Suppressor macrophage treated with lipopolysaccharide for 4 hours (primary cell): ENCODE measurements around the gene MOB3B.

Source experiments
- DNase-seq: peaks from one replicate; pipeline ENCODE4 v3.0.0-alpha.2; 2020

Gene MOB3B

DNA sequence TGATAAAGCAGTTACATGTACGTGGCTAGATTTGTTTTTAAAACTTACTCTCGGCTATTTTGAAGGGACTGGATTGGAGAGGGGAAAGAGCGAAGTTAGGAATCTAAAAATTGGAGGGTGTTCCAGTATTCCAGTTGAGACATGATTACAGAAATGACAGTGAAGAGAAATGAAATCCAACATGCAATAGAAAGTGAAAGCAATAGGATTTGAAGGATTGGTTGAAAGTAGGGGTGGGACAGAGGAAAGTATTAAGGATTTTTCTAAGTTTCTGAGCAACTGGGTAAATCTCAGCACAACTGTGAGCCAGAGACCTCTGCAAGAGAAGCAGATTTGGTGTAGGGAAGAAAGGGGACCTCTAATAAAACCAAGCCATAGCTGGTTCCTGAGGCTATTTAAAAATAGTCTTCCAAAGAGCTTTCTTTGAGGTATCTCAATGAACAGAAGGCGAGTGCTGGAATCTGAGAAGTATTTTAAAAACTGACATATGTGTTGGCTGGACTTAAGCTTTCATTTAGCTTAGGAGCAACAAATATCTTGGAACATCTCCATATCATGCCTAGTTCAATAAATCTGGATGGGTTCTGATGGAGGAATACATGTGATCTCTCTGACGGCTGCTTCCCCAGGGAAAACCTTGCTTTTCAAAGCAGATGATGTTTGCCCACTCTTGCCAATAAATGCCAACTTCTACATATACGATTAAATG lies 115.9 kb downstream of the MOB3B start:
- DNase-seq, result no peak

DNA sequence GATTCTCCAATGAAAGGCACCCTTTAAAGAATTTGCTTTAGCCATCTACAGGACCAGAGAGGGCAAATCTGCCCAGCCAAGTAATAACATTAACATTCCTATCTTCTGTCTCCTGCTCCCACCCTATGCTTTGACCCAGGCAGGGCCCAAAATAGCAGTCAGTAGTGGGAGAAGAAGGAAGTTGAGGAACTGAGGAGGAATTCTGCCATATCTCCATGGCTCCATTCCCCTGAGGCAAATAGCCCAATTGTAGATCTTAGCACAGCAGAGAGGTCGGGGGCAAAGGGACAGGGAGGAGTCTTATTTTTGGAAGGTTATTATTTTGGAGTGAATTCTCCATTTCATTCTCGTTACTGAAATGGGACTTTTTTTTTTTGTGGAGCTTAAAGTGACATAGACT lies 116.7 kb downstream of the MOB3B start:
- DNase-seq, result no peak

DNA sequence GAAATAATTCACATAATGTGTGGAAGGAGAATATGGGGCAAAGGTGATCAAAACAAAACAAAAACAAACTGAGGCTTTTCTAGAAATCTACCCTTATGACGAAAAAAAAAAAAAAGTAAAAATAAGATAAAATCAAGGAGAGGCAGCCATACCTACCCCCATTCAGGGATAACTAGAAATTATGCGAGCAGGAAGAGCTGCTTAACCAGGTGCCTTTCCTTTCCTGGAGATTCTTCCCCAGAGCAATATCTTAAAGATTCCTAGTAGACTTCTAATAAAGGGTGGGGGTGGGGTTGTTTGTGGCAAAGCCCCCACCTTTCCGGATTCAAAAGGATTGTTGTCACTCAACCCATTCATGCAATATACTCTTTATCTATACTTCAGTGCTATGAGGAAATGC lies 117.5 kb downstream of the MOB3B start:
- no peak for DNase-seq

DNA sequence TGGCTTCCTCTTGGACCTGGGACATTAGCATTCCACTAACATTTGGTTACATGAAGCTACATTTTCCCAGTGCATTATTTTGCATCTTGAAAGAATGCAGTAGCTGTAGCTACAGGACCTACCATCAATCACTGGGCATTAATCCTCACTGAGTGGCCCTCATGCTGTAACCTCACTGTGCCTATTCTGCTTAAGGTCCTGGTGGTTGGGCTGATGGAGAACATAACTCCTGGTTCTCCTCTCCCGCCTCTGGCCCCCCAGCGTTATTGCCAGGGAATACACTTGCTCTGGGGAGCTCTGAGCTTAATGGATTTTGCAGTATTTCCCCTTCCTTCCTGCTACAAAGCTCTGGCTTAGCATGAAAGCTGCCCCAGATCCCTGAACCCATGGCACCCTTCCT lies 121.1 kb downstream of the MOB3B start:
- no peak for DNase-seq

DNA sequence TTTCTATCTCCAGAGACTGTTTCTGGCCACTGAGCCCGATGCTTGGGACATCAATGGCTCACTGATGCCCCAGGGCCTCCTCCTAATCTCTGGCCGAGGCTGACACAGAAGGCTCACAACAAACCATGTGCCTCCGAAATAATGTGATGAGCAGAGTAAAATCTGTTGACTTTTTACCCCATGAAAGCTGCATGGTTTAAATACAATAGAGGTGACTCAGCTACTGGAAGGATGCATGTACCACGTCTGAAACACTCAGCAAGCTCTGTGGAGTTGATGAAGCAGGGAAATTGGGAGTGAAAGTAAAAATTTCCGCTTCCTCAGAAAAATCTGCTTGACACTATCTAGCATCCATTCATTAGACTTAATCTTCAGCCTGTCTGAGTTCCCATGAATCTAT lies 121.6 kb downstream of the MOB3B start:
- DNase-seq, result peak; percentile 43

DNA sequence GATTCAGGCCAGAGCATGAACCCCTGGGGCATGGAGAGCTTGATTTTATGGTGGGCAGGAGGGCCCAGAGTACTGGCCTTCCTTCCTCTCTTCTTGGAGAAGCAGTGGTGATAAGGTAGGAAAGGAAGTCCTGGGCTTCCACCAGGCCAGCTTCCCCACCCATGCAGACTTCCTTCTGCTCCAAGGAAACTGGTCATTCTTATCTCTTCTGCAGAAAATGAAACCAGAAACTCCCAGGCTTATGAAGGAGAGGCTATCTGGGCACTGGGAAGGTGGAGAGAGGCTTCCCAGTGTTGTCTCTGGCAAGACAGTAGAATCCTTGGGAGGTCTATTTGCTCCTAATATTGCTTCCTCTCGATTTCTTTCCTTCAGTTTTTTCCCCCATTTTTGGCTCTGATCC lies 122.1 kb downstream of the MOB3B start:
- no peak for DNase-seq

DNA sequence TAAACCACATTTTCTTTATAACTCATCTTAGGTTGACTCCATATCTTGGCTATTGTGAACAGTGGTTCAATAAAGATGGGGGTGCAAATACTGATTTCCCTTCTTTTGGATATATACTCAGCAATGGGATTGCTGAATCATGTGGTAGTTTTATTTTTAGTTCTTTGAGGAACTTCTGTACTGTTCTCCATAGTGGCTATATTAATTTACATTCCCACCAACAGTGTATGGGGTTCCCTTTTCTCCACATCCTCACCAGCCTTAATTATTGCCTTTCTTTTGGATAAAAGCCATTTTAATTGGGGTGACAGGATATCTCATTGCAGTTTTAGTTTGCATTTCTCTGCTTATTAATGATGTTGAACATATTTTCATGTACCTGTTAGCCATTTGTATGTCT lies 125.0 kb downstream of the MOB3B start:
- peak; percentile 16 for DNase-seq

DNA sequence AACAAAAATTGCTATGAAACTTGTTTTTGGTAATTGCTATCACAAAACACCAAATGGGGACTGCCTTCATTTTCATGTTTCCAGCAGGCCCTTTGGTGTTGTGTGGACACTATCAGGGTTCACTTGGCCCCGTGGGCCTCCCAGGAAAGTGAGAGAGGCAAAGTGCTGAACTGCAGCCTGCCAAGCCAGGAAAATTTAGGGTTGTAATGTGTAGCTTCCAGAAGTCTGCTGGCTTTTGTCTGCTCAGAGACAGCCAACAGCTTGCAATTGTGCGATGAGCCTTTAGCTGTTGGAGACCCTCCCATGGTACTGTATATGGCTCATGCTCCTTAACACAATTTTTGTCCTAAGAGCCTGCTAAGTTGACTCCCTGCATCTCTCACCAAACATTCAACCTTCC lies 127.0 kb downstream of the MOB3B start:
- no peak for DNase-seq

DNA sequence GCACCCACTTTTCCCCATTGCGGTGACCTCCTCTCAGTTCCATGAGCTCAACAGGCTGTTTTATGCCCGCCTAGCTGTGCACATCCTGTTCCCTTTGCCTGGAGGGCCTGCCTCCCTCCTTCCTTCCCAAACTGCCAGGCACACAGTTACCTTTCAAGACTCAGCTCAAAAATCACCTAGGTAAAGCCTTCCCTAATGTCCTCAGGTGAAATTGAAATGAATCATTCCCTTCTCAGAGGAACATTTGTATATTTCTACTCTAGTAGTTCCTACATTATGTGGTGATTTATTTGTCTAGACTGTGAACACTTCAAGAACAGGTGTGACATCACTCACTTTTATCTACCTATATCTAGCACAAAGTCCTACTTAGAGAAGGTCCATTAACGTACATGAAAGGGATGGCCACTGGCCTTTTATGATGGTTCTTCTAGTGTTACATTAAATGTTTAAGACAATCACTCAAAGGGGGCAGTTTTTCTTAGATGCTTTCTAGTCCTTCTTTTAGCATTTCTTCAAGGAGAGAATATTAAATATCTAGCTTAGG lies 129.2 kb downstream of the MOB3B start:
- no peak for DNase-seq

DNA sequence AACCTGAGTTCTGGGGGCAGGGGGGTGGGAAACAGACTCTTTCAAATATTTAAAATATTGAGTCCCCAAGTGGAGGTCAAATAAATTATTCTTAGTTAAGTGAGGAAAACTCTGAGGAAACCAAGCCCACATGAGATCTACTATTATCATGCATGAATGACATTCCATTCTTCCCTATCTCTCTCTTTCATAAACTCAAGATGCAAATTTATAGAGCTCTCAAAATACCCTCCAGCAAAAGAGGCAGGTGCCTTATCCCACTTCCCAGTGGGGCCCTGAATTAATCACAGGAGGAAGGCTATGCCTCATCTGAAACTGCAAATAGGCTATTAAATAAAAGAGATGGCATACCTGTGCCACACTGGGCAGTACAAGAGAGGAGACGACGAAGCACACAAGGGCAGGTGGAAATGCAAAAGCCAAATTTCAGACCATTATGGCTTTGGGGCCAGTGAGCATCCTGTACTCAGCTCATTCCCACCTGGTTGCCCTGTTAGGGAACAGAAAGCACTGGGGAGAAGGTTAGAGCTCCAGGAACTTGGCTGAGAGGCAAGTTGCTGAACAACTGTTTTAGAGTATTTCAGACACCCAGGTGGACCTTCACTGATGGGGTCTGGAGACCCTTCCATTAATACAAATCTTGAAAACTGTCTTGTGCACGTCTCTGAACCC lies 130.5 kb downstream of the MOB3B start:
- DNase-seq, result no peak

DNA sequence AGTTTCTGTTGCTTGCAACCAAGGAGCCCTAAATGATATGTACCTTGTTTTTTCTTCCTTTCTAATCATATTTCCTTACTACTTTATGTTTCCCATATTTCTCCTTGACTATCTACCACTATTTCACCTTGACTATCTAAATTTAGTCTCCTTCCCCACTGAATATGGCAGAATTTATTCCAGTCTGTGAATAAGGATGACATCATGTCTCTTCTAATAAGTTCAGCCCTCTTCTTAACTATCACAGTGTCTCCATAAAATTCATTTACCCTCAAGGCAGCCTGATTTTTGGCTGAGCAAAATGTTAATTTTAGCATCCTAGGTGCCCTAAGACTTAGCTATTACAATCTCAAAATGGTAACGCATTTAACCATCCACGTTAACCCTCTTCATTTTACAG lies 133.1 kb downstream of the MOB3B start:
- no peak for DNase-seq

DNA sequence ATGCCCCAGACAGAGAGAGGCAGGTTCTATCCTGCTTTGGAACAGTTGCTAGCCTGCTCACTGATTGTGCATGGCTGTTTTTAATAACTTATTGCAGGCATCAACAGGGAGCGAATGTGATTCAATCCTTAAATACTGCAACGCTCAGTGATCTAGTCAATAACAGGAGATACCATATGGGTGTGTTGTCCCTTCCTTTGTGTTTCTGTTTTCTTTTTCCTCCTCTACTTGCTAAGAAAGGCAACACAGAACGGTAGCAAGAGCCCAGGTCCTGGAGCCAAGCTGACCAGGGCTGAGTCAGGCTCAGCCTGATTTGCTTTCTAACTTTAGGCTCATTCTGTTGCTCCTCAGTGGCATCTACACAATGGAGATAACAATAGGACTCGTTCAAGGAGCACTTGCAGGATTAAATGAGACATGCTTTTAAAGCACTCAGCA lies 134.1 kb downstream of the MOB3B start:
- no peak for DNase-seq

DNA sequence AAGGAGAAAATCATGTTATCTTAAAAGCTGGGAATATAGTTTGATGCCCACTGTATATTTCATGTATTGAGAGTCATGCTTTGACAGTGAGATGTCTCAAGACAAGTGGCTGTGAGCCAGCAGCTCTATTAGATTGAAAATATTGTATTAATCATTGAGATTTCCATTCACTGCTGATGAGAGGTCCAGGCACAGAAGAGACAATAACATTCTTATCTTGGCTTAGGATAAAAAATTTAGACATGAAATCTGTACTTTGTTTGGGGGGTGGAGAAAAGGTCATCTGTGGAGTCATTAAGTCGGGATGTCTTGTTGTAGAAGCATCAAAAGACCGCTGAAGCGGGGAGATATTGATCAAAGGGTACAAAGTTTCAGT lies 134.8 kb downstream of the MOB3B start:
- DNase-seq, result no peak

DNA sequence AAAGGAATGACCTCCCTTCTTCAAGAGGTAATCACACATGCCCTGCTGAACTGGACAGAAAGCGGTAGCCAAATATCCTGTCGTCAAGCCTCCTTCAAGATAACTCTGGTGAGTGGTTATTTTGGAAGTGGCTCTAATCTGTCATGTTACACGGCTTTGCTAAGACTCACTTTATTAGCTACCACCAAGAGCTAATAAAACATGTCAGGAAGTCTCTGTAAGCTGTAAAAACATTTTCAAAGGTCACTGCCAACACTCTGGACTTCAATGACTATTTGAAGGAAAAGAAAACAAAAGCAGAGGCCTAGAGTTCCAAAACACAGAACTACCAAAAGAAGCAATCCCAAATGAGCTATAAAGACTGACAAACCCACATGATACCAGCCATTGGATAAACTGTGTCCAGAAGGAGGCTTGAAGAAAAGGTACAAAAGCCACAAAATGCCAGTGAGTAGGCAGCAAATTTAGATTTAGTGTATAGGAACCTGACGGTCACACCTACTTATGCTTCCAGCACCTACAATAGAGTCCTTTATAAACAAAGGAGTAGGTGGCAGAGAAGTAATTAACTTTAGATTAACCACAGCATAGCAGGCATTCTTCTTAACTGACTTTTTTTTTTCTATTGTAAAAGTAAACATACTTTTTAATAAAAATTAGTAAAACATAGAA lies 135.3 kb downstream of the MOB3B start:
- DNase-seq, result no peak

DNA sequence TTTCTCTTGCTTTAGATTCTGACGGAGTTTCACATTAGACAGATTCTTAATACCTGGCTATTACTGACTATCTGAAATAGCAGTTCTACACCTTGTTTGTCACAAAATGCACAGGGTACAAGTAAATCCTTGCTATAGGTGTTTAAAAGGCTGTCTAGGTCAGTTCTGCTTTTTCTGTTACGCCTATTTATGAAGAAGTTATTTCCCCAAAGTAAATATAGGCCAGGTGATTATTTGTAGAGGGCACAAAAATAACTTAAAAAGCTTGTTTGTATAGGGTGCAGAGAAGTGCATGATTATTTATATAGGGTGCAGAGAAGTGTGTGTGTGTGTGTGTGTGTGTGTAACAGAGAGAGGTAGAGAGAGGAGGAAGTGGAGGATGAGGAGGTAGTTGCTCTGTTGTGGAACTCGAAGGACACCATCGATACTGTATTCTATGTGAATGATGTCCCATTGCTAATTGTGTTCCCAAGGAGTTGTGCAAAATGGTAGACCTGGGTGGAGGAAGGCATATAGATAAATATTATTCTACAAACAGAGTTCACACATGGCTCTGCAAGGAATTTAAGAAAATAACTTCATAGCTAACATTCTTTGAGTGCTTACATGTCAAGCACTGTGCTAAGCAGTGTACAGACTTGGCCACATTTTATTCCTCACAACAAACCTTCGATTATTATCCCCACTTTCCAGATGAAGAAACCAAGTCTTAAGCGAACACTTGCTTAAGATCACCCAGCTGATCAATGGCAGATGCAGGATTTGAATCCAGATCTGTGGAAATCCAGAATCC lies 136.4 kb downstream of the MOB3B start:
- DNase-seq, result no peak

DNA sequence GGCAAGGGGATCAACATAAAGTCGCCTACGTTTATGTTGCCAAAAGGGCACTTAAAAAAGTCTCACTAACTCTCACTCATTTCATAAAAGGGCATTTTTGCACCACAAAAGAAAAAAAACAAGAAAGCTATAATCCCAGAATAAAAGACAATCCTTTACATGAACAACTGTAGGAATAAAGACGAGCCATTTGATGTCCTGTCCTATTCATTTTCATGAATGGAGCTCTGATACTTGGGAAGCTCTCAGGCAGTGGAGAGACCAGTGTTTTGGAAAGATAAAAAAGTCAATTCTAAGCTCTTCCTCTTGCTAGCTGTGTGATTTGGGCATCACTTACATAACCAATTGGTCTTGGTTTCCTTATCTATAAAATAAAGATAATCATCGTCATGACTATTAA lies 137.2 kb downstream of the MOB3B start:
- DNase-seq, result no peak

DNA sequence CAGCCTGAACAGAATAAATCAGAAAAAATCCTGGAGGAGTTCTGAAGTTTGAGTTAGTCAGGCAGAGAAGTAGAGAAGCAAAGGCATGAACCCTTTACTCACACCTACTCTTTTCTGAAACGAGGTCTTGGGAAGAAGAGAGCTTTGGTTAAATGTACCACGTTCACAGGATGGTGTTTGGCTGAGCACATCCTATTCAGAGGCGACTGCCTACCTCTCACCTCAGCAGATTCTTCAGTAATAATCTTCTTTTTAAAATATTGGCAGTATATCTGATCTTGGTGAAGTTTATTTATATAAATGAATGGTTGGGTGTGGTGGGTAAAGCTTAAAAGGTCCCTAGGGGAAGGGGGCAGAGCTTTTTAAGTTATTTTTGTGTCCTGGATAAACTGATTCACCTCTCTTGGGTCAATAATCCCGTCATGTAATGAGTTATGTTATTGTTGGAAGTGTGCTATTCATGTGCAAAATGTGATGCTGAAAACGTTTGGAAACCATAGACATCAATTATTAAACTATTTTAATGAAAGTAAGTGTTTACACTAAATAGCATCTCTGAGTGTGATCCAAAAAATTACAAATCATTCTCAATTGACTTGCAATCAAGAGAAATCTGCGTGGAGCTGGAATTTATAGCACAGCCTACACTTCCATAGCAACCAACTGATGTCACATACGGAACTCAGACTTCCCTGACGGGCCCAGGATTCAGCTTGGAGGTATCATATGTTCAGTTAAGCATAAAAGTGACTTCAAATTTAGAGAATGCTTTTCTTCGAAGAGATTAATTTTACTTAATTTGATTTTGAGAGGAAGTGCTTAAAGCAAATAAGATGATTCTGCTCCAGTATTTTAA lies 138.3 kb downstream of the MOB3B start:
- DNase-seq, result no peak

DNA sequence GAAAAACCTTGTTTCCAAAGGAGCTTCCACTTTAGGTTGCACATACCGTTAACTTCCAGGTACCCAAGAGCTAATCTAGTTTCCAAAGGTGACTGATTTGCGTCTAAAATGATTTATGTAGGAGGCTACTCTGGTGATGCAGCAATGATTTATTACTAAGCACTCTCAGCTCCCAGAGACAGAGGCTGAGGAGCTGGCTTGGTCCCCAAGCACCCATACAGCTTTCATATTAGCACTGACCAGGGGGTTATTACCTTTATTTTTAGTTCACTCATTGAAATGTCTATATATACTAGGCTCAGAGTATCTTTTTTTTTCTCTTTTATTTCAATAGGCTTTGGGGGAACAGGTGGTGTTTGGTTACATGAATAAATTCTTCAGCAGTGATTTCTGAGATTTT lies 141.5 kb downstream of the MOB3B start:
- DNase-seq, result no peak

DNA sequence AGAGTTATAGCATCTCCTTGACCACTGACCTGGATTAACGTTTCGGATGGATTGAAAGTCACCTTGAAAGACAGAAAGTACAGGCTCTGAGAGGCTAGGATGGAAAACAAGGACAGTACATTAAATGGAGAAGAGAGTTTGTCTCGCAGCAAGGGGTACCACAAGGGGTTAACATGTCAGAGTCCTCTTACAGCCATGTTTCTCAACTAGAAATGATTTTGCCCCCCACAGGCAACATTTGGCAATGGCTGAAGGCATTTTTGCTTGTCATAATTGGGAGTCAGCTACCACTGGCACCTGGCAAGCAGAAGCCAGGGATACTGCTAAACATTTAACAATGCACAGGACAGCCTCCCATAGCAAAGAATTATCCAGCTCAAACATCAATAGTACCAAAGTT lies 141.9 kb downstream of the MOB3B start:
- no peak for DNase-seq

DNA sequence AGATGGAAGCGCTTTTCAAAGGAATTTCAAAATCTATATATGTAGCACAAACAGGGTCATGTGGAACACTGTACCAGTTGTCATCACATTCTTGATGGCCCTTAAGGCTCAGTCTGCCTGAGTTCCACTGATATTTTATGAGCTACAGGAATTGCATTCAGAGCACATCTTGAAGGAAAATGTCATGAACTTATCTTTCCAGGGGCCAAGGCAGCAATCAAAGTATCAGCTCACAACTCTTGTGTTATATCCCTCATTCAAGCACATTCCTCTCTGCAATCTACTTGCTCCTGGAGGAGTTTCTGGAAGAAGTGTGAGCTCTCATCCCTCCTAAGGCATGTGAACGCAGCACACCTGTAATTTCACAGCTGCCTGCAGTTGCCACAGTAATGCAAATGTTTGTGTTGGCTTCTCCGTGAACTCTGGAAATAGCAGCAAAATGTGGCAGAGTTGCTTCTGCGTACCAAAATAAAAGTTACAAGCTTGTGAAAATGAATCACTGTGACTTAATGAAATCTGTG lies 143.0 kb downstream of the MOB3B start:
- no peak for DNase-seq

DNA sequence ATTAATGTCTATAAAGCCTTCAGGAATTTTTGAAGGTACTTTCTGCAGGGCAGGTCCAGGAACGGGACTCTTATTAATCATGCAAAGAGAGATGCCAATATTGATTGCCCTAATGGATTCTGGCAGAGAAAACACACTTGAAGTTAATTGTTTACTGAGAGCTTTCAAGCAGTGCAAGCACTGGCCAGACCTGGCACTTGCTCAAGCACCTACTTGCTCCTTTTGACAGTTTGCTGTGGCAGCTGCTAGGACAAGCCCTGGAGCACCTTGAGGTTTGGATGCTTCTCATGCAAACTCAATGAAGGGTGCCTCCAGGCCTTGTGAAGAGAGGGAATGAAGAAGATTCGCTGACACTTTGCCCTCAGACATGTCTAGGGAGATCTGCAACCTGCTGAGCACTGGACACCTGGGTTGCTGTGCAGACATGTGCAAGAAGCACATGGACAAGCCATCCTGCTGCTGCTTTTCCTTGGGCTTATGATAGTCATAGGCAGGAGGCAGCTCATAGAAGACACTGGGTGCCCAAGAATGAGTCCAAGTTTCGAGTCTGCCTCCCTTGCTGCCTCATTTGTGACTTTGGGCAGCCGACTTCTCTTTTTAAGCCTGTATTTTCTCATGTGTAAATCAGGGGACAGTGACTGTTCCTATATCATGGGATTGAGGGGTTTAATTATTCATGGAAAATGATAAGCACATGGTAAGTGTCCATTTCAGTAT lies 143.8 kb downstream of the MOB3B start:
- DNase-seq, result no peak
